Breast epithelium (tissue), 3 donors: ENCODE results near the gene RFXANK.

Experiments used
- POLR2A ChIP-seq: fragments of 450-650 bp; IDR thresholded peaks from one replicate; pipeline ENCODE4 v1.6.1; 2016; ENCODE audit warnings: antibody characterized with exemption, mild to moderate bottlenecking, moderate library complexity
- TF ChIP-seq, protein P1 (sequence below), 3 donors: fragments of 450-650 bp; IDR thresholded peaks; one replicate each; pipeline ENCODE4 v1.5.1; 2016 to 2017; ENCODE audit warnings: antibody characterized with exemption in 3 of 3, mild to moderate bottlenecking in 3 of 3, moderate library complexity in 3 of 3

DNA sequence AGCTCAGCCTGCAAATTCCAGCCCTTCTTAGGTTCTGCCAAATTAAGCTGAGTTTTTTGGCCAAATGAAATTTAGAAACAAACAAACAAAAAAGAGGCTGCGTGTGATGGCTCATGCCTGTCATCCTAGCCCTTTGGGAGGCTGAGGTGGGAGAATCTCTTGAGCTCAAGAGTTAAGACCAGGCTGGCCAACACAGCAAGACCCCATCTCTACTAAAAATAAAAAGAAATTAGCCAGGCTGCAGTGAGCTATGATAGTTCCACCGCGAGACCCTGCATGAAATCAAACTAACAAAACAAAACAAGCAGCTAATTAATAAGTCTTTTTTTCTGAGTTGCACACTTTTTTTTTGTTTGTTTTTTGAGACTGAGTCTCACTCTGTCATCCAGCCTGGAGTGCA is 37.6 kb downstream of the RFXANK start:
- TF ChIP-seq POLR2A, result no peak
- TF ChIP-seq, protein P1, sequence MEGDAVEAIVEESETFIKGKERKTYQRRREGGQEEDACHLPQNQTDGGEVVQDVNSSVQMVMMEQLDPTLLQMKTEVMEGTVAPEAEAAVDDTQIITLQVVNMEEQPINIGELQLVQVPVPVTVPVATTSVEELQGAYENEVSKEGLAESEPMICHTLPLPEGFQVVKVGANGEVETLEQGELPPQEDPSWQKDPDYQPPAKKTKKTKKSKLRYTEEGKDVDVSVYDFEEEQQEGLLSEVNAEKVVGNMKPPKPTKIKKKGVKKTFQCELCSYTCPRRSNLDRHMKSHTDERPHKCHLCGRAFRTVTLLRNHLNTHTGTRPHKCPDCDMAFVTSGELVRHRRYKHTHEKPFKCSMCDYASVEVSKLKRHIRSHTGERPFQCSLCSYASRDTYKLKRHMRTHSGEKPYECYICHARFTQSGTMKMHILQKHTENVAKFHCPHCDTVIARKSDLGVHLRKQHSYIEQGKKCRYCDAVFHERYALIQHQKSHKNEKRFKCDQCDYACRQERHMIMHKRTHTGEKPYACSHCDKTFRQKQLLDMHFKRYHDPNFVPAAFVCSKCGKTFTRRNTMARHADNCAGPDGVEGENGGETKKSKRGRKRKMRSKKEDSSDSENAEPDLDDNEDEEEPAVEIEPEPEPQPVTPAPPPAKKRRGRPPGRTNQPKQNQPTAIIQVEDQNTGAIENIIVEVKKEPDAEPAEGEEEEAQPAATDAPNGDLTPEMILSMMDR (IDR thresholded peaks at IDR 0.05), result no peak
